Memory B cell (primary cell): ENCODE data around the gene RANBP10.
"Not testable (repeated sequence)": the region's sequence is repeated elsewhere in the genome, so short reads cannot be mapped to it uniquely, and the experiment has no call there.

Experiments
- ATAC-seq: fragments of 150-1000 bp; cut with Tn5 transposase; 2 replicates; pipeline ENCODE4 v1.10.0; 2021; ENCODE audit warnings: low read depth, mild to moderate bottlenecking, moderate library complexity
- DNase-seq, 2 donors: peaks; one replicate each; pipeline ENCODE4 v3.0.0; 2022; ENCODE audit warnings: low spot score in 2 of 2
- H3K27ac Mint-ChIP-seq: one replicate; pipeline ENCODE4 v1.8.0; 2022; ENCODE audit warnings: mild to moderate bottlenecking, moderate library complexity, mixed read lengths
- H3K27me3 Mint-ChIP-seq: one replicate; pipeline ENCODE4 v1.8.0; 2022; ENCODE audit warnings: mixed read lengths
- H3K36me3 Mint-ChIP-seq: one replicate; pipeline ENCODE4 v1.8.0; 2022; ENCODE audit warnings: mild to moderate bottlenecking, mixed read lengths
- H3K4me1 Mint-ChIP-seq: one replicate; pipeline ENCODE4 v1.8.0; 2022; ENCODE audit warnings: mixed read lengths
- H3K4me3 Mint-ChIP-seq: one replicate; pipeline ENCODE4 v1.8.0; 2022; ENCODE audit warnings: mild to moderate bottlenecking, moderate library complexity, mixed read lengths
- H3K9me3 Mint-ChIP-seq: one replicate; pipeline ENCODE4 v1.8.0; 2022; ENCODE audit warnings: mixed read lengths

The RANBP10 gene

DNA sequence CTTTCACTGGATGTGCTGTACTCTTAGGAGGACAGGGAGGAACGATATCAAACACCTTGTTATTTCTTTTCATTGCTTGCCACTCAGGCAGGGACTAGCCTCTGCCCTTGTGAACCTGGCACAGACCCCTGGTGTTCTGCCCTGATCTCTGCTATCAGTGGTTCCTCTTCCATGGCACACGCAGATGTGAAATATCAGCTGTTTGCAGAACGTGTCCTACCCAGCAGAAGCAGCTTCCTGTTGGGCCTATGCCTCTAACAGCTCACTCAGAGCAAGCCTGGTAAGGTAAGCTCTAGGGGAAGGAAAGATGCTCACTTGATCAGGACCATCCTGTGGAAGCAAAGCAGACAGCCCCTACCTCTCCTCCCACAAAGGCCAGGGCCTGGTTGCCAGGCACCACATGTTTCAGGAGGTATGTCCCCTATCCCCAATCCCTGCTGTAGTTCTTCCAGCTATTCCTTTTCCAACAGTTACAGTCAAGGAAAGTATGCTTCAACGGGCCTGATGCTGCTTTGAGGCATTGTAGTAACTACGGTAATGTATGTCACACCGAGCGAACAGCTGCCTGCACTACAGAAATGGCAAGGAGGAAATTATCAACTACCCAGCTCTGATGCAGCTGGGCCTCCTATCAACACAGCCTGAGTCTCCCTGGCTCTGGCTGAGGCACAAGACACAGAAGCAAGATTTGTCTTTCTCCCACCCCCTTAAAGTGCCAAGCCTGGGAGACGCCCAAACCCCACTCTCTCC is 46.0 kb downstream of the RANBP10 start:
- ATAC-seq (peak; percentile 55), DNase-seq (no peak)
- peak overlapping the region; percentile 47 for H3K27ac Mint-ChIP-seq
- no peaks in the 10 kb centered on the region for H3K9me3 Mint-ChIP-seq
- peaks cover 19% of the 10 kb centered on the region for H3K4me1 Mint-ChIP-seq
- H3K27me3 Mint-ChIP-seq = no peaks in the 10 kb centered on the region
- no peak overlapping the region for H3K4me3 Mint-ChIP-seq
- peaks cover 15% of the 10 kb centered on the region for H3K36me3 Mint-ChIP-seq

DNA sequence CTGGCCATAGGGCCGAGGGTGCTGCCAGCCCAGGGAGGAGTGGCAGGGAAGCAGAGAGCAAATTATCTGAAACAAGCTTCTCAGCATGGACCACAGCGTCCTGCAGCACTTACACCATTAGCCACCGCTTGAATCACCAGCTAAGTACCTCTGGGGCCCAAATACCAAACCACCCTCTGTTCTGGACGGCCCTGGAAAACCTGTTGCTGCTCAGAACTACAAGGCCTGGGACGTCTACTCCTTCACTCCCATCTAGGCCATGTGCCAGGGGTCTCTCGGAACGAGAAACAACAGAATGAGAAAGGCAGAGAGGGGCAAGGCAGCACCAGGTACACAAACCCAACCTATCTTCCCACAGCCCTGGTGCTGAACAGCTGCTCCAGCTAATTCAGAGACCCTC is 47.4 kb downstream of the RANBP10 start:
- Mint-ChIP-seq H3K9me3 (no peaks in the 10 kb centered on the region), H3K36me3 (peaks cover 15% of the 10 kb centered on the region), H3K27me3 (no peaks in the 10 kb centered on the region), H3K27ac (no peak overlapping the region), H3K4me1 (peaks cover 19% of the 10 kb centered on the region), H3K4me3 (no peak overlapping the region)
- ATAC-seq = no peak
- DNase-seq = no peak

DNA sequence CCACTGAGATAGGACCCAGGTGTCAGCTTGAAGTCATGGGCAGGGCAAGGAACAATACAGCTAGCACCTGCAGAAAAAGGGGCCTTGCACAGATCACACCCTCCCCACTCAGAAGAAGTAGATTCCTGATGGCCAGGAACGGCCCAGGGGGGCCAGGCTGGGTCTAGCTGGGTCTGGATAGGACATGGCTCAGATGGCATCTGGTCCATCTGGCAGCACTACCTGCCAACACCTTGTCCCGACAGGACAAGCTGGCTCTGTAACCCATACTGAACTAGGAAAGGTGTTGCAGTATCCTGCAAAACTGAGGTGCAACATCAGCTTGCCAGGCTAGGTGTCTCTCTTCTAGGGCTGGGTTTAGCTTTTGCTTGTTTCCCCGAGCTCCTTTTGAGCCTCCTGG is 48.4 kb downstream of the RANBP10 start:
- H3K4me1 Mint-ChIP-seq = peaks cover 19% of the 10 kb centered on the region
- H3K4me3 Mint-ChIP-seq = no peak overlapping the region
- DNase-seq = no peak
- peaks cover 18% of the 10 kb centered on the region for H3K36me3 Mint-ChIP-seq
- H3K9me3 Mint-ChIP-seq = no peaks in the 10 kb centered on the region
- no peak overlapping the region for H3K27ac Mint-ChIP-seq
- ATAC-seq = no peak
- no peaks in the 10 kb centered on the region for H3K27me3 Mint-ChIP-seq

DNA sequence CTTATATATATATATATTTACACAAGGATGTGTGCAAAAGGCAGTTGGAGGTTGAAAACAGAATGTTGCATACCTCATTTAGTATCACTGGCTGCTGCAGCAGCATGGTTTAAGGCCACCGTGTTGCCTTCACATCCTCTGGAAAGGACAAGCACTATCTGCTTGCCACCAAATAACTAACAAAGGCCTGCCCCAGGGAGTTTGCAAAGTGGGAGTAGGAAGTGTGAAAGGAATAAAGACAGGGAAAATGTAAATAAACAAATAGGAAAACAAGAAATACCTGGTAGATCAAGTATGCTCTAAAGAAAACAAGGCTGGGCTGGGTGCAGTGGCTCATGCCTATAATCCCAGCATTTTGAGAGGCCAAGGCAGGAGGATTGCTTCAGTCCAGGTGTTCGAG is 53.7 kb downstream of the RANBP10 start:
- Mint-ChIP-seq H3K27me3 (no peaks in the 10 kb centered on the region), H3K27ac (no peak overlapping the region), H3K36me3 (peaks cover 7% of the 10 kb centered on the region), H3K4me1 (peaks cover 25% of the 10 kb centered on the region), H3K9me3 (no peaks in the 10 kb centered on the region), H3K4me3 (no peak overlapping the region)
- DNase-seq (no peak), ATAC-seq (no peak)

DNA sequence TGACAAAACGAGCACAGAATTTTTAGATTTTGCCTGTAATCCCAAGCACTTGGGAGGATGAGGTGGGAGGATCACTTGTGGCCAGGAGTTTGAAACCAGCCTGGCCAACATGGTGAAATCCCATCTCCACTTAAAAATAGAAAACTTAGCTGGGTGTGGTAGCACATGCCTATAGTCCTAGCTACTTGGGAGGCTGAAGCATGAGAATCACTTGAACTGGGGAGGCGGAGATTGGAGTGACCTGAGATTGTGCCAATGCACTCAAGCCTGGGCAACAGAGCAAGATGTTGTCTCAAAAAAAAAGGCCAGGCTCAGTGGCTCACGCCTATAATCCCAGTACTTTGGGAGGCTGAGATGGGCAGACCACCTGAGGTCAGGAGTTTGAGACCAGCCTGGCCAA is 55.0 kb downstream of the RANBP10 start:
- H3K9me3 Mint-ChIP-seq, ATAC-seq, H3K27ac Mint-ChIP-seq, DNase-seq, H3K27me3 Mint-ChIP-seq, H3K36me3 Mint-ChIP-seq, H3K4me3 Mint-ChIP-seq: not testable (repeated sequence)
- peaks cover 25% of the 10 kb centered on the region for H3K4me1 Mint-ChIP-seq

DNA sequence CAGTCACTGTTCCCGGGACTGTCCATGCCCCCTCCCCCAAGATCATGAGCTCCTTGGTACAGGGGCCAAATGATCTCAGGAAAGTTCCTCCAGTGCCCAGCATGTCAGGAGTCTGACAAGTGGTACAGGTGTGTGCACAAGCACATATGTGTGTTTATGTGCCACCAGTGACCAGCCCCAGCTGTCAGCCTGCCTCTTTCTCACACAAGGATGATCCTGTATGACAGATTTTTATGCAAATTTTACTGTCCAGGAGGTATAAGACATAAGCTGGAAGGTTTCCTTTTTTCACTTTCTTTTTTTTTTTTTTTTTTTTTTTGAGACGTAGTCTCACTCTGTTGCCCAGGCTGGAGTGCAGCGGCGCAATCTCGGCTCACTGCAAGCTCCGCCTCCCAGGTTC is 55.9 kb downstream of the RANBP10 start:
- DNase-seq (no peak), ATAC-seq (peak; percentile 80)
- H3K27me3 Mint-ChIP-seq = no peaks in the 10 kb centered on the region
- no peak overlapping the region for H3K27ac Mint-ChIP-seq
- H3K36me3 Mint-ChIP-seq = peaks cover 9% of the 10 kb centered on the region
- no peaks in the 10 kb centered on the region for H3K9me3 Mint-ChIP-seq
- H3K4me1 Mint-ChIP-seq = peaks cover 20% of the 10 kb centered on the region
- H3K4me3 Mint-ChIP-seq = peak overlapping the region; percentile 15

DNA sequence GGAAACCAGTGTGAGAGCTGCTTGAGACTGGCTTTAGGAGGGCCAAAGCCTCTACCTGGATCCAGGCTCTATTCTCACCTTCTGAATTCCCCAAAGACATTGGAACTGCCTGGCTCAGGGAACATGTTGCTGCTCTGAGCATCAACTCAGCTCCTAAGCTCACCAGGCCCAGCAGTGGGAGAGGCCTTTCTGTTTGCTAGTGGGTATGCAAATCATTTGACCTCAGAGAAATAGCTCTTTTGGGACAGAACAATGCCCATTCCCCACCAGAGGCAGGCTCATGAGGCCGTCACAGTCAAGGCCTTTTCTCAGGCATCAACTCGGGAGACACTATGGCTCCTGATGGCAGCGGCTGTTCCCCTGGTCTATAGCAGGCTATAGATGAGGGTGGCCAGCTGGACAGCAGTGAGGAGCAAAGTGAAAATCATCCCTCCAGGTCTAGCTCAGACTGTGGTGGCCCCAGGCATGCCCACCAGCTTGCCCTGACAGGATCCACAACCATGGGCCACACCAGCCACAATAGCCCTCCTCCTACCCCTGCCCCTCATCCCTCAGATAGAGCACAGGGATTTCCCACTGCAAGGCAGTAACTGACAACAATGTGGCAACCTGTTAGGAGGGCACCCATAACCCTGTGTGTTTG is 56.8 kb downstream of the RANBP10 start:
- Mint-ChIP-seq H3K4me1 (peaks cover 20% of the 10 kb centered on the region), H3K36me3 (peaks cover 9% of the 10 kb centered on the region), H3K27ac (no peak overlapping the region), H3K4me3 (no peak overlapping the region), H3K9me3 (no peaks in the 10 kb centered on the region), H3K27me3 (no peaks in the 10 kb centered on the region)
- DNase-seq (no peak), ATAC-seq (no peak)

DNA sequence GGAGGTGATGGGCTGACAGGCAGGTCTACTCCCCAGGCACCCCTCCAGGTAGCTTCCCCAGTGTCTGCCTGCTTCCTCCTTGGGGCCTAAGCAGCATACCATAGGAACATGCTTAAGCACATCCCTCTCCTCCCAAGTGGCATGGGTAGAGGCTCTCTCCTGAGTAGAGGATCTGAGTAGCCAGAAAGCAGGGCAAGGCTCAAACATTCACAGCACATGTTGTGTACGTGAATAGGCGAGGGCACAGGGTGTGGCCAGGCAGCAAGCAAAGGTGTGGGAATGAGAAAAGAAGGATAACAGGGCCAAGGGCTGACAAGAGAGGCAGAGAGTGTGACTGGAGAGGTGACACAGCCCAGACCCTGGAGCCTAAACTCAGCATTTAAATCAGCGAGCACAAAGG is 57.5 kb downstream of the RANBP10 start:
- H3K4me3 Mint-ChIP-seq = no peak overlapping the region
- ATAC-seq (no peak), DNase-seq (no peak)
- peaks cover 10% of the 10 kb centered on the region for H3K36me3 Mint-ChIP-seq
- peak overlapping the region; percentile 49 for H3K27ac Mint-ChIP-seq
- H3K4me1 Mint-ChIP-seq = peaks cover 20% of the 10 kb centered on the region
- no peaks in the 10 kb centered on the region for H3K27me3 Mint-ChIP-seq
- H3K9me3 Mint-ChIP-seq = no peaks in the 10 kb centered on the region

DNA sequence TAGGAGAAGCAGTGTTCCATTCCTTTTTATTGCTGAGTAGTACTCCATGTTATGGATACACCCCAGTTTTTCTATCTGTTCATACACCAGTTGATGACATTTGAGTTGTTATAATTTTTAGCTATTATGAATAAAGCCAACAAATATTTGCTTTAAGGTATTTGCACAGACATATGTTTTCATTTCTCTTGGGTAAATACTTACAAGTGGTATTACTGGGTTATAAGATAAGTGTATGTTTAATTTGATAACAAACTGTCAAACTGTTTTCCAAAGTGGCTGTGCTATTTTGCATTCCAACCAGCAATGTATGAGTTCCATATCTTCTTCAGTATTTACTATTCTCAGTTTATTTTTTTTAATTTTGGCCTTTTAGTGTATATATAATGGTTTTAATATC is 59.5 kb downstream of the RANBP10 start:
- ATAC-seq (no peak), DNase-seq (no peak)
- Mint-ChIP-seq H3K9me3 (no peaks in the 10 kb centered on the region), H3K4me1 (peaks cover 20% of the 10 kb centered on the region), H3K27me3 (no peaks in the 10 kb centered on the region), H3K4me3 (no peak overlapping the region), H3K27ac (no peak overlapping the region), H3K36me3 (peaks cover 13% of the 10 kb centered on the region)

DNA sequence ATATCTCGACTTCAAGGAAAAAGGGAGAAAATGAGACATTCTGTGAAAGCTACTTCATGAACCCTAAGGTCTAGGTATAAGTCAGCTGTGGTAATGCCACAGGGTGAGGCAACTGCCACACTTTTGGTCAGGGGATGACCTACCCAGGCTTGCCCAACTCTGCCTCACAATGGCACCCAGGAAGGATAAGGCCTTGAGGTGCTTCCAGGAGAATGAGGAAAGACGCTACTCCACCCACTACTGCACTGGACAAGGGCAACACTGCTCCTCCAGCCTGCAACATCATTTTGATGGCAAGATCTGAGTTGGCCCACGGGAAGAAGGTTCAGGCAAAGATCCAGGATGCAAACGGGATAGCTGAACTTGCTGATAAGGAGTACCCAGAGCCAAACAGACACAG is 65.2 kb downstream of the RANBP10 start:
- DNase-seq = no peak
- Mint-ChIP-seq H3K27ac (no peak overlapping the region), H3K9me3 (no peaks in the 10 kb centered on the region), H3K36me3 (peaks cover 23% of the 10 kb centered on the region), H3K4me3 (no peak overlapping the region), H3K27me3 (no peaks in the 10 kb centered on the region), H3K4me1 (peaks cover 3% of the 10 kb centered on the region)
- no peak for ATAC-seq

DNA sequence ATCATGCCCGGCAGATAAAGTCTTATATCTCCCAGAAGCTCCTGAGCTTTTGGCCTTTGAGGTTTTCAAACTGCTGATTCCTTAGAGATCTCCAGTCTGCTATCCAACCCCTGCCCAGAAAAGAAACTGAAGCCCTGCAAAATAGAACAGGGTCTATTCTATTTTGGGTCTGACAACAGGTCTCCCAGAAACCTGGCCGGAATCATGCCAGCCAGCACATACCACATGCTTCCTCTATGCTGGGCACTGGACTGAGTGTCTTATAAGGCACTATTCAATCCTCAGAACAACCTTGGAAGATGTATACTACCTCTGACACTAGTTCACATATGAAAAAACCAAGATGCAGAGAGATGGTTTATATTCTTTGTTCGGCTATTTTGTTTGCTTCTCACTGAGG is 66.0 kb downstream of the RANBP10 start:
- ATAC-seq = no peak

DNA sequence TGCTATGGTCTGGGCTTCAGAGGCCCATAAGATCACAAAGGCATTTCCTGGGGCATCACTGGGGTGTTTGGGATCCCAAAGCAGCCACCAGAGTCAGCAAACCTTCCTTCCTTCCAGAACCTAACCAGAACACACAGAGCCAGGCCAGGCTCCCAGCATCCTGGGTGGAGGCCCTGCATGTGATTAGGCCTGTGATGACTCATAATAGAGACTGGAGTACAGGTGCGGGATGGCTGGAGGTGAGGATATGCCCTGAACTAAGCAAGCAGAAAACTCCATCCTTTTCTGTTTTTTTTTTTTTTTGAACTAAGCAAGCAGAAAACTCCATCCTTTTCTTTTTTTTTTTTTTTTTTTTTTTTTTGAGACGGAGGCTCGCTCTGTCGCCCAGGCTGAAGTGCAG is 69.5 kb downstream of the RANBP10 start:
- Mint-ChIP-seq H3K4me3 (no peak overlapping the region), H3K9me3 (no peaks in the 10 kb centered on the region), H3K27ac (no peak overlapping the region), H3K27me3 (no peaks in the 10 kb centered on the region), H3K4me1 (peaks cover 3% of the 10 kb centered on the region), H3K36me3 (peaks cover 13% of the 10 kb centered on the region)
- ATAC-seq (no peak), DNase-seq (no peak)

More for the DNA sequence above, 66.0 kb downstream of the RANBP10 start:
- H3K27me3 Mint-ChIP-seq = no peaks in the 10 kb centered on the region
- H3K4me1 Mint-ChIP-seq = peaks cover 3% of the 10 kb centered on the region
- peaks cover 21% of the 10 kb centered on the region for H3K36me3 Mint-ChIP-seq
- H3K4me3 Mint-ChIP-seq = no peak overlapping the region
- H3K27ac Mint-ChIP-seq = no peak overlapping the region
- no peak for DNase-seq
- H3K9me3 Mint-ChIP-seq = no peaks in the 10 kb centered on the region

DNA sequence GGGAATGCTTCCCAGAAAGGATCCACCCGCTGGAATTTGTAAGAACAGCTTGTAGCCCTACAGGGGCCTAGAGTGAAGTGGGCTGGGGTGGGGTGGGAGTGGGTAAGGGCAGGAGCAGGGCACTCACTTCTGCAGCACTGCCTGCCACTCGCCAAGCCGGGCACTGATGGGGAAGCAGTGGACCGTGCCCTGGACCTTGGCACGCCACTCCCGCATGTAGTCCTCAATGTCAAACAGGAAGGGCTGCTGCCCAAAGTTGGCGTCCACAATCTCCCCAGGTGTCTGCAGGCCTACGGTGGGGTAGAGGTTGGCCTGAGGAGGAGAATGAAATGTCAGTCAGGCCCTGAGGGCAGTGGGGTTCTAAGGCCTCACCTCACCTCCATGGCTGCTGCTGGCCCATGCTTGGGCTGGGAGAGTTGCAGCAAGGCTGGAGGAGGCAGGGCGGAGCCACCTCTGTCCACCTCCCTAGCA is 71.6 kb downstream of the RANBP10 start:
- no peak overlapping the region for H3K27ac Mint-ChIP-seq
- peaks cover 17% of the 10 kb centered on the region for H3K36me3 Mint-ChIP-seq
- no peaks in the 10 kb centered on the region for H3K9me3 Mint-ChIP-seq
- no peaks in the 10 kb centered on the region for H3K27me3 Mint-ChIP-seq
- no peak overlapping the region for H3K4me3 Mint-ChIP-seq
- DNase-seq (no peak), ATAC-seq (no peak)
- no peaks in the 10 kb centered on the region for H3K4me1 Mint-ChIP-seq

DNA sequence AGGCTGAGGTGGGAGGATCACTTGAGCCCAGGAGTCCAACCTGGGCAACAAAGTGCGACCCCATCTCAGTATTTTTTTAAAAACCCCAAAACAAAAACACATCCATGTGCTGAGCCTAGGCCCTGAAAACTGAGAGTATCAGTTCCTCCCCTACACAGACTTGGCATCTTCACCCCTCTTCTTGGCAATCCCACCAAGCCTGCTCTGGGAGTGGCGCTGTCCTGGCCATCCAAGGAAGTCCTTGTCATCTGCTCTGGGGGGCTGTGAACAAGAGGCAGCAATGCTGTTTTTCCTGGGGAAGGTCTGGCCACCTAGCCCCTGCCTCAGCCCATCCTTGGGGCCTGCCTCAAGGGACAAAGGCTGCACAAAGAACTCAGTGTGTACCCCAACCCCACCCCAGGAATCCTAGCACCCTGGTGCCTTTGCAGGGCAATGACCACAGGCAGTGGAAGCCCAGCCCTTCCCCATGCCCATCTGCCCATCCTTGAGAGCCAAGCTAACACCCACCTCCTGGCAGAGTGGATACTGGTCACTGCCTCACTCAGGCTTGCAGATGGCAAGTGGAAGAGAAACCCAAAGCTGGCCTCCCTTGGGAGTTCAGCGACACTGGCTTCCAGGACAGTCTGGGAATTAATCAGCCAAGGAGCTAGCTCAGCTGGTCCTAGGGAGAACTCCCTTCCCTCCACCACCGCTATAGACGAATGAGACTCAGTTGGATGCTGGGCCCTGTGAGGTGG is 72.5 kb downstream of the RANBP10 start:
- DNase-seq = no peak
- Mint-ChIP-seq H3K9me3 (no peaks in the 10 kb centered on the region), H3K27ac (no peak overlapping the region), H3K4me3 (no peak overlapping the region), H3K36me3 (peaks cover 22% of the 10 kb centered on the region), H3K27me3 (no peaks in the 10 kb centered on the region), H3K4me1 (no peaks in the 10 kb centered on the region)
- ATAC-seq = no peak
